ENCODE measurements around the gene TMEM132A.
"Not testable (repeated sequence)": the region's sequence is repeated elsewhere in the genome, so short reads cannot be mapped to it uniquely, and the experiment has no call there.

The TMEM132A gene

DNA sequence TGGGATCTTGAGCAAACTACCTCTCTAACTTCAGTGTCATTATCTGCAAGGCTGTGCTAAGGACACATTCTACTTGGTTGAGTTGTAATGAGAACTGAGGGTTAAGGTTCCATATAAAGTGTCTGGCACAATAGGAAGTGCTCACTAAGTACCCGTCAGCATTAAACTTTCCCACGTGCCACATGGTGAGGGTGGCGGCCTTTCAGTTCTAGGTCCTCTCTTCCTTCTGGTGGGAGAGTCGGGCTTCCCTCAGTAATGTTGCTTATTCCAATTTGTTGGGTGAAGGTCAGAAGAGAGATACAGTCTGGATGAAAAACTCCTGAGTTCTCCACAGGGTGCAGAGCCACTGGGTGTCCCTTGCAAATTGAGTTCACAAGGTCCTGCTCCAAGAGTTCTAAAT, 42.6 kb downstream of the TMEM132A start:
- no peak for DNase-seq

DNA sequence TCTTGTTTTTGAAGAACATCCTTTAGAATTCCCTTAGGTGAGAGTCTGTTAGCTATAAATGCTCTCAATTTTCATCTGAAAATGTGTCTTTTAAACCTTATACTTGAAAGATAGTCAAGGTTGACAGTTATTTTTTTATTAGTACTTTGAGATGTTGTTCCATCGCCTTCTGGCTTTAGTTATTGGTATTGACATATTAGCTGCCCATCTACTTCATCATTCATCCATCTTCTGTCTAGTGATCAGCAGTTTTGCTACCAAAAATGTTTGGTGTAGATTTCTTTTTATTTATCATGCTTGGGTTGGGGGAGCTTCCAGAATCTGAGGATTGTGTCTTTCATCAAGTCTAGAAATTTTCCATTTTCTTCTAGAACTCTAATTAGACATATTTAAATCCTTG, 44.0 kb downstream of the TMEM132A start:
- DNase-seq = no peak

DNA sequence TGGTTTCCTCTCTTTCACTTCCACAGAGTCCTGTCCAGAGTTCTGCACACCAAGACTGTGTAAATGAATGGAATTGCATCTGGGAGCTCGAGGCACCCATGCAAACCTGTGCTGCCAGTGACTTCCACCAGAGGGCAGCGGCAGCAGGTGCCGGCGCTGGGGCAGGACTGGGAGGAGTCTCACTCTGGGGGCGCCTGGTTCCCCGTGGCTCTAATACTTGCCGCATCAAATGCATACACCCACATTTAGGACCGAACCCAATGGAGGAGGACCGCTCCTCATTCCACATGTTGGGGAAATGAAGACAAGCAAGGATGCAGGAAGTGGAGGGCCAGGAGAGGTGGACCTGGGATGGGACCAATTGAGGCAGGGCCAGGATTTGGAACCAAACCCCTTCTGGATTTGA, 46.1 kb downstream of the TMEM132A start:
- DNase-seq = peak; percentile 23 to 64 (median 58)

DNA sequence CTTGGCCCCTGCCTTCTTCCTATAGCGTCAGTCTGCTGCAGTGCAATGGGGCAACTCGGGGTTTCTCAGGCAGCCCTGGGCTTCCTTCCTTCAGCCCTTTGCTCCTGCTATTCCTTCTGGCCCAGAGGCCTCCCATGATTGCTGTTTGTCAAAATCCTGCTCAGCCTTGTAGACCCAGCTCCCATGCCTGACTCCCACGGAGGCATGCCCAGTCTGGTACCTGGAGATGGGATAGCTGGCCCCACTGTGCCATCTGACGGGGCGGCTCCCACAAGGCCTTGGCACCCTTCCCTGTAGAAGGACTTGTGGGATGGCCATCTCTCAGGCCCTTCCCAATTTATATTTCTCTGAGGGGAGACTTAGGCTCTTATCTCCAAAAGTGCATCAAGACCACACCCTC, 46.6 kb downstream of the TMEM132A start:
- DNase-seq = no peak

DNA sequence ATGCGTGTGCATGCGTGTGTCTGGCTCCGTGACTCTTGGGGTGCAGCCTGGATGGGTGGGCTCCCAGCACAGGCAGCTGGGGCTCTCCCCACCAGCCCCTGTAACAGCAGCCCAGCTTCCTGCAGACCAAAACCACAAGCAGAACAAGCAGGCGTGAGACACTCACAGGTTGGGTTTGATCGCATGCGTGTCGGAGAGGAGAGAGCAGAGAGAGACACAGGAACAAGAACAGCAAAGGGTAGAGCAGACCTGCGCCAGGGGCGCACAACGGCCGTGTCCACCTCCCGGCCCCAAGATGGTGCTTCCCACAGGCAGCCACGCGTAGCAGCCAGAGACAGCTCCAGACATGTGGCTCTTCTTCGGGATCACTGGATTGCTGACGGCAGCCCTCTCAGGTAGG, 47.3 kb downstream of the TMEM132A start, which contains the start of gene CD6:
CD6 (plus strand) TSS at position 161 of the 400 bp plus-strand sequence; CDS start at position 347, 186 bp downstream.
- no peak for DNase-seq

DNA sequence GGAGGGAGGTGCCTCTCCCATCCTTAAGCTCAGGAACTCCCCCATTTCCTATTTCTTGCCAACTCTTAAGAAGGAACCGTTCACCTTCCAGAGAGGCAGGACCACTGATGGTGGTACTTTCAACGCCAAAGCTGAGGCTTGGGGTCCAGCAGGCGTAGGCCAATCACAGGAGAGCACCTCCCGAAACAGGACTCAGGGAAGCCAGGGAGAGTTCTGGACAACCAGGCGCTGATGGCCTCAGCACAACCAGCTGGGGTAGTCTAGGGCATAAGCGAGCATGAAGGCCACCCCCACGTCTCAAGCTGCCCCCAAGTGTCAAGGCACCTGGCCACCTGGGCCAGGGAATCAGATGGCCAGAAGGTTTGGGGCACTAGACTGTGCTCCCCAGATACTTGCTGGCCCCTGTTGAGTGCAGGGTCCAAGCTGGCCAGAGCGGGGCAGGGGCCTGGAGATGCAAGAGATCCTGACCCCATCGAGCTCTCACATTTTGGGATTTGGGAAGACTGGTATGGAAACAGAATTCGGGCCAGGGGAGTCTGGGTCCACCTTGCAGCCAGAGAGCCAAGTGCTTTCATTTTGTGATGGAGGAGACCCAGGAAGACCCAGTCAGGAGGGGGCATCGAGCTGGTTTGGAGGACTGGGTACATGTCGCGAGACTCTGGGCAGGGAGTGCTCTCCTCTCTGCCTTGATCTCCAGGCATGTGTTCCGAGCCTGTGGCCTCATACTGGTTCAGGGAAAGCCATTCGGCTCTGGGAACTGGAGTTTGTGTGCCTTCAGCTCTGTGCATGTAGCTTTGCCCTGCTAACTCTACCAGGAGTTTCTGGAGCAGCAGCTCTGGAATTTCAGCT, 48.1 kb downstream of the TMEM132A start:
- no peak for DNase-seq

DNA sequence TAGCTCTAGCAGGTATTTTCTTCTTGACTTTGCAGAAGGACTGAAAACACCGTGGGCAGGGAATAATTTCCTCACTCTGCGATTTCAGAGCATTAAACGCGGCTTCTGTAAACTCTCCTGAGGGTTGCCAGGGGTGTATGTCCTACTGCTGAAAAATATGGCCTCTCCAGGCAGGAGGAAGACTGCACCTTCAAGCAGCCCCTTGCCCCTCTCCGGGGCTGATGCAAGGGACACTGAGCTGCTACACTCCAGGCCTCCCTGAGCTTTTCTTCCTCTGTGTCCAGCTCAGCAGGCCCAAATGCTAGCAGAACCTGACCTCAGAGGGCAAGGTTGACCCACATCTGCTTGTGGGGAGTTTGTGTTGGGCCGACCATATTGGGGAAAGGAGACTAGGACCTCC, 49.4 kb downstream of the TMEM132A start:
- no peak for DNase-seq

DNA sequence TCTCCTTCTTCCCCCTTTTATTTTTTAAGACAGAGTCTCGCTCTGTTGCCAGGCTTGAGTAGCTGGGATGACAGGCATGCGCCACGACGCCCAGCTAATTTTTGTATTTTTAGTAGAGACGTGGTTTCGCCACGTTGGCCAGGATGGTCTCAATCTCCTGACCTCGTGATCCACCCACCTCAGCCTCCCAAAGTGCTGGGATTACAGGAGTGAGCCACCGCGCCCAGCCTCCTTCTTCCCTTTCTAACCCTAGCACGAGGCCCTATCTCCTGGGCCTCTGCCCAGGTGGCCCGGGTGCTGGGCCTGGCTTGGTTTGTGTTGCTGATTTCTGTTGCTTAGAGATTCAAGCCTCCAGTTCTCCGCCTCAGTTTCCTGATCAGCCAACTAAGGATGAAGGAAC, 50.1 kb downstream of the TMEM132A start:
- DNase-seq = not testable (repeated sequence)

DNA sequence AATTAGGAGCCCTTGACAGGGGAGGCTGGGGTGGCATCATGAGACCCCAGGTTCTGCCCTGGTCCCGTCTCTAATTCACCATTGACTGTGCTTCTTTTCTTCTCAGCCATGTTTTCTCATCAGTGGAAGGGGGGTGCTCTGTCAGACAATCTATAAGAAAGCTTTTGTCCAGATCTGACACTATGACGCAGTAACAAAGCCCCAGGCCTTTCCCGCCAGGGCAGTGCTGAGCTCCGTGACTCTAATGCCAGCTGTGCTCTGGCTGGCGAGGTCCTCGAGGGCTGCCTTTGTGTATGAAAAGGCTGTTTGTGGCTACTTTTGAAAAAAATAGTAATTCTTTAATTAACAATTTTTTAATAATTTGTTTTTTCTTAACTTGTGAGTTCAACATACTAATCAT, 50.5 kb downstream of the TMEM132A start:
- peak in 1 of 3 experiments; percentile 22 for DNase-seq

DNA sequence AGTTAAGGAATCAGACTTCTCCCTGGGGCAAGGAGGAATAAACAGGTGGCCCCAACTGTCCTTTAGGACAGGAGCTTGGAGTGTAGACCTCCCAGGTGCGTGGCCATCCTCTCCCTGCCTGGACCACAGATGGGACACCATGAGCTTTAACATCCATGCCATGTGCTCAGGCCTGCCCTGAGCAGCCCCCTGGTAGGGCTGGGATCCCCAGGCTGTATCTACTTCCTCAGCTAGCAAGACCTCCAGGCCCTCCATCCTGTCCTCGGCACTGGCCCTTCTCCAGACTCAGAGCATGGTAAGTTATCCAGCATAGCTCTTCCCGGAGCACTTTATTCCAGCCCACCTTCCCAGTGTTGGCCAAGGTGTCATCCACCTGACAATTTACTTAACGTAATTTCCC, 53.0 kb downstream of the TMEM132A start:
- no peak for DNase-seq

DNA sequence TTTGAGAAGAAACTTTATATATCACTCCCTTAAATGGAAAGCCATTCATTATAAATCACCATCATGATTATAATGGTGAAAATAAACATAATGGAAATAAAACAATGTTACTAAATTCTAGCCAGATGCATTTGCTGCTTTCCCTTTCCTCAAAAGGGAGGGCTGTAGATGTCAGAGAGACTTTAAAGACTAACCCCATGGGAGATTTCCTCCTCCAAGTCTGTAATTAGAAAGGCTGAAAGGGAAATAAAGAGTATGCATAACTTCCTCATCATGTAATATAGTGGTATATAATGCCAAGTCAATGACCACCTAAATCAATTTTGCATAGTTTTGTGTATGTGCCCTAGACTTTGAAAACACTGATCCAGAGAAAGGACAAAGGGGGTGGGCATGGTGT, 53.6 kb downstream of the TMEM132A start:
- DNase-seq = no peak

DNA sequence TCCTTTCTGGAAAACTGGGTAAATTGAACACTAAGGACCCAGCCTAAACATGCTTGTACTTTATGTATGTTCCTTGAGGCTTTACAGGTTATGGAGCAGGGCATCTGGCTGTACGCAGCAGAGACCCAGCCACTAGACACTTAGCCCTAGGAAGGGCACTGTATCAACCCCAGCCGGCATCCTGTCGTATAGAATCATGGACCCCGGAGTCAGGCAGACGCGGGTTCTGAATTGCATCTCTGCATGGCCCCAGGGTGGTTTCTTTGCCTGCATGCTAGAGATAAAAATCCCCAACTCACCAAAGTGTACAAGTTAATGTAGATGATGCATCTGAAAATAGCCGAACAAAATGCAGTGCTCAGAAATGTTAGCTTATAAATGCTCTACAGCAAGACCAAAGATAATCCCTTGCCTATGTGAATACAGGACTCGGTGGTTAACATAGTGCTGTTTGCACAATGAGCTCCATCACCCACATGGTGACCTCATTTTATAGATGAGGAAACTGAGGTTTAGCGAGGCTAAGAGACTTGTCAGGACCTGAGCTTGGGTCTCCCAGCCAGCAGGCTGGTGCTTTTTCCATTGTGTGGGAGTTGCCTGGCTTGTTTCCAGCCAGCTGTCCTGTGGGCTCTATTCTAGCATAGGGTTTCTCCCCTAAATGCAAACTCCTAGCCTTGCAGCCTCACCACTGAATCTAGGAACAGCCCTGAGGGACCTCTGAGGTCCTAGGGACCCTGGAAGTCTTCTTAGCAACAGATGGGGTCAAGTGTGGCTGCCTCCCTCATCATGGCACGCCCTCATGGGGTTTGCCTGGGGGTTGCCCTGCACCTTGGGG, 54.5 kb downstream of the TMEM132A start:
- DNase-seq = no peak

DNA sequence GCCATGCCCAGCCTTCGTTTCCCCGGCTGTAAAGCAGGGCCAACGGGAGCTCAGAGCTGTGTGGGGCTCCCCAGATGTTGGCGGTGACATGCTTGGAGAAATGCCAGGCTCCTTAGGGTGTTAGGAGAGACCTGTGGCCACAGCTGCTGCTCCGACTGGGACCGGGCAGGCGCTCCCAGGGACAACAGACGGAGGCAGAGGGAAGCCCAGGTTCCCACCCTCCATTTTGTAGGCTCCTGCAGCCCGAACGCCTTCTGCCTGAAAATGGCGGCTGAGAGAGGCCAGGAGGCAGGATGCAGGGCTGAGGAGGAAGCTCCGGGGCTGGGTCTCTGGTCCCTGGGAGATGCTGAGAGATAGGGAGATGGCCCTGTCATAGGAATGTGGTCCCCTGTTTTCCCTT, 57.3 kb downstream of the TMEM132A start:
- no peak for DNase-seq

DNA sequence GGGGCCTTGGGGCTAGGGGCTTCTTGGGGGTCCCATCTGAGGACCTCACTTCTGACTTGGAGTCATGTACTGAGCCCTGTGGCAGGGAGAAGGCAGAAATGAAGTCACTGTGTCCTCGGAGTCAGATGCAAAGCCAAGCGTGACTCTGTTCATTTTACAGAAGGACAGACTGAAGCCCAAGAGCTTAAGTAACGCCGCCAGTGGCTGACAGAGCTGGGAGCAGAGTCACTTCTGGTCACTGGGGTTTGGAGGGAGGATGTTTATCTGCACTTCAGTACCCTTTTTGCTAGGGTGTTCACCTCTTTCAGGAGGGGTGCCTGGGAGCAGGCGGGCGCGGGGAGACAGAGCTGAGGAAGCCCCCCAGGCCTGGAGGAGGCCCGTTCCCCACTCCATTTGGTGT, 57.9 kb downstream of the TMEM132A start:
- no peak for DNase-seq

DNA sequence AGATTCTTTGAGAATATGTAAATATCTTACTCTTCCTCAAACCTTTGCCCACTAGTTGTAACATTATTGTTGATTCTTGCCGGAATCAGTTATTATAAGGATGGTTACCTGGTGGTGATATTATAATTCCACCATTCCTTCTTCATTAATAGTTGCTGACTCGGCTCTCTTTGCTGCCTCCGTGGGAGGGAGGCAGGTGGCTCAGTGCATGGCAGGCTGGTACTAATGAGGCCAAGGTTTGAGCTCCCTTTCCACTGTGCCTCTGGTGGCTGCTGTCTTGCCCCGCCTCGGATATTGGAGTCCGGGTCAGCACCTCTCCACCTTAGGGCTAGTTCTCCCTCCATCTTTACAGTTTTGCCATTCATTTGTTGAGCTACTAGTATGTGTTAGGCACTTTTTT, 59.9 kb downstream of the TMEM132A start:
- DNase-seq = no peak

DNA sequence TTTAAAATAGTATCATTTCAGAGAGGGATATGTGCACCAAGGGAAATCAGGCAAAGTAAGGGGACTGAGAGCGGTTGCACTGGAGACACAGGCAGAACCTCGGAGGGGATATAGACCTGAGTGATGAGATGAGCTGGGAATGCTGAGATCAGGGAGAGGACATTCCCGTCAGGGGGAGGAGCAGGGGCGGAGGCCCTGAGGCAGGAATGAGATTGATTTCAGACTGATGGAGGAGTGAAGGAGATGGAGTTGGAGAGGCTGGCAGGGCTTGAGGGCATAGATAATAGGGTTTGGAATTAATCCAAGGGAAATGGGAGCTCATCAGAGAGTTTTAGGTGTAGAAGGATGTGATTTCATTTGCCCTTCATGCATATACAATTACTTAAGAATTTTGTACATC, 60.4 kb downstream of the TMEM132A start:
- DNase-seq = peak in 1 of 3 experiments; percentile 12

DNA sequence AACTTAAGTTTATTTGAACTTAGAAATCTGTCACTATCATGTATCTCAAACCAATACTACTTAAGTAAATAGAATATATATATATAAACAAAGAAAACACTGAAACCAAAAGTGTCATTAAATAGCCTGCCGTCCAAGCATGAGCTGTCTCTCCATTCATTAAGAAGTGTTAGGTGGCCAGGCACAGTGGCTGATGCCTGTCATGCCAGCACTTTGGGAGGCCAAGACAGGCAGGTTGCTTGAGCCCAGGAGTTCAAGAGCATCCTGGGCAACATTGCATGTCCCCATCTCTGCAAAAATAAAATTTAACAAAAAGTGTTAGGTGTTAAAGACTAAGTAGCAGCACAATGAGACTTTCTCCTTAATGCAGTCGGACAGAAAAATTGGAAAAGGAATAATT, 61.2 kb downstream of the TMEM132A start:
- DNase-seq = no peak

DNA sequence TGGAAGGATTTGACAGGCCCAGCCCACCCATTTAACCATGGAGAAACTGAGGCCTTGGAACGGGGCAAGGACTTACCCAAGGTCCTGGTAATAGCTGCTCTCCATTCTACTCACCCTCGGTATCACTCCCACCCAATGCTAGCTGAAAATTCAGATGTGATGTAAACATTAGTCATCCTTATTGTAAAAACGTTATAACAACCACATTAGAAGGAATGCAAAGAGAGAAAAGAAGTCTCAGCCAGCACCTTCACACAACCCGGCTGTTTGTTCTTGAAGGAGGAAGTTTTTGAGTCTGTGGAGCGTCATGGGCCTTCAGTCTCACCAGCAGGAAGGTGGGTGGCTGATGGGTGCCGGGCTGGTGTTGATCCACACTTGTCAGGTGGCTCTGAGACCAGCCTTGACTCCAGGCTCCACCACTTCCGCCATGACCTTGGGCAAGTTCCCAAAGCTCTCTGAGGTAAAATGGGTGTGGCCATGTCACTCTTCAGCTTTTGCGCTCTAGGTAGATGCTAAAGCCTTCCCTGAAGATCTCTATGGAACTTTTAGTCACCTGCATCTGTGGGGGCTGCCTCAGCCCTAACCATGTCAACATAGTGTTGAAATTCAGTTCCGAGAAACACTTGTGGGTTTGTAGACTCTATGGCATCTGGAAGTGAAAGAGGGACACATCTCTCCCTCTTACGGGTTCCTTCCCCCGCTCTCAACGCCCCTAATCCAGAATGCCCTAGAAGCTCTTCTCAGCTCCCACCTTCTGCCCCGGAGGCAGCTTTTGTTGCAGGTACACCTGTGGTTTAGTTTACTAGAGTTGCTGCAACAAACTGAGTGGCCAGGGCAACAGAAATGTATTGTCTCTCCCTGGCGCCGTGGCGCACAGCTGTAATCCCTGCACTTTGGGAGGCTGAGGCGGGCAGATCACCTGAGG, 62.0 kb downstream of the TMEM132A start:
- no peak for DNase-seq

Data from NCI-H1417 (cell line).